T-cell (primary cell): ENCODE results near the gene HSPB8. TPM values are rescaled to one million over a fixed set of nuclear protein-coding genes. Genes with fewer than 3 reads are reported as not detected.

ENCODE experiments used
- ATAC-seq, 4 experiments: fragments of 200-7000 bp in 3 of 4; fragments of 150-1000 bp in 1 of 4; cut with Tn5 transposase; replicated peaks in 1 of 4; 1 replicate in 3 of 4; 2 replicates in 1 of 4; pipeline ENCODE4 v1.10.0; 2021; ENCODE audit warnings: moderate library complexity in 3 of 4, mild to moderate bottlenecking in 2 of 4, moderate number of reproducible peaks in 1 of 4
- CTCF ChIA-PET, 2 donors: fragments of 300-600 bp; sonication (Branson Sonifier 250); formaldehyde crosslinking; loops; one replicate each; lab custom pipeline; 2022; ENCODE audit warnings: antibody characterized with exemption in 2 of 2; lab: Charles Lee
- POLR2A ChIA-PET, 2 donors: fragments of 300-600 bp; sonication (Branson Sonifier 250); formaldehyde crosslinking; loops; one replicate each; lab custom pipeline; 2022; ENCODE audit warnings: antibody characterized with exemption in 2 of 2; lab: Charles Lee
- DNase-seq, 35 experiments: peaks; one replicate each; pipeline versions ENCODE4 v3.0.0 to v3.0.0-alpha.2; 2013 to 2023
- H3K27ac ChIP-seq: one replicate; pipeline ENCODE4 v1.5.1; 2013; ENCODE audit warnings: low read length
- H3K27me3 ChIP-seq, 2 experiments: replicated peaks in 1 of 2; 1 replicate in 1 of 2; 2 replicates in 1 of 2; pipeline versions ENCODE4 v1.6.1 to v1.7.0; 2013; ENCODE audit warnings: low read length in 1 of 2, mixed read lengths in 1 of 2; ENCODE audit not compliant: control insufficient read depth in 2 of 2, insufficient read depth in 2 of 2; ENCODE audit errors: extremely low read depth in 1 of 2
- H3K36me3 ChIP-seq, 2 donors: 1 replicate in 1 of 2; 2 replicates in 1 of 2; pipeline versions ENCODE4 v1.6.1 to v1.7.0; 2013; ENCODE audit warnings: low read length in 1 of 2; ENCODE audit not compliant: control insufficient read depth in 2 of 2, insufficient read depth in 1 of 2; ENCODE audit errors: extremely low read depth in 1 of 2
- H3K4me1 ChIP-seq, 2 experiments: 1 replicate in 1 of 2; 2 replicates in 1 of 2; pipeline versions ENCODE4 v1.6.1 to v1.7.0; 2013; ENCODE audit warnings: low read length in 2 of 2, mixed read lengths in 1 of 2; ENCODE audit not compliant: insufficient read depth in 2 of 2, control insufficient read depth in 1 of 2; ENCODE audit errors: extremely low read depth in 1 of 2
- H3K4me3 ChIP-seq, 2 donors: 1 replicate in 1 of 2; 2 replicates in 1 of 2; pipeline versions ENCODE4 v1.5.1 to v1.7.0; 2013; ENCODE audit warnings: mild to moderate bottlenecking in 2 of 2, low read length in 1 of 2, moderate library complexity in 1 of 2; ENCODE audit not compliant: control insufficient read depth in 1 of 2; ENCODE audit errors: extremely low read depth in 1 of 2
- H3K9me3 ChIP-seq: 2 replicates; pipeline ENCODE4 v1.7.0; 2013
- H3K27ac Mint-ChIP-seq, 2 donors: one replicate each; pipeline ENCODE4 v1.8.0; 2020 to 2021; ENCODE audit warnings: mild to moderate bottlenecking in 2 of 2, mixed read lengths in 2 of 2
- H3K27me3 Mint-ChIP-seq, 2 donors: one replicate each; pipeline ENCODE4 v1.8.0; 2021 to 2022; ENCODE audit warnings: mixed read lengths in 2 of 2
- H3K36me3 Mint-ChIP-seq: one replicate; pipeline ENCODE4 v1.8.0; 2021; ENCODE audit warnings: mixed read lengths
- H3K4me1 Mint-ChIP-seq, 3 donors: one replicate each; pipeline ENCODE4 v1.8.0; 2020 to 2022; ENCODE audit warnings: mixed read lengths in 3 of 3, mild to moderate bottlenecking in 1 of 3
- H3K4me3 Mint-ChIP-seq, 3 donors: one replicate each; pipeline ENCODE4 v1.8.0; 2020 to 2022; ENCODE audit warnings: mild to moderate bottlenecking in 3 of 3, mixed read lengths in 3 of 3, moderate library complexity in 3 of 3
- H3K9me3 Mint-ChIP-seq, 3 donors: one replicate each; pipeline ENCODE4 v1.8.0; 2020 to 2022; ENCODE audit warnings: mixed read lengths in 3 of 3
- WGBS: methylation state at CpG from one replicate; pipeline ENCODE4 v1.1.5; 2013; ENCODE audit warnings: missing lambda C conversion rate; ENCODE audit not compliant: insufficient coverage; 5-methylcytosine and 5-hydroxymethylcytosine counted together
- total RNA-seq, 35 experiments: library from RNA in 6 of 35; stranded (reverse) in 6 of 35; fragments of 120-200 nt in 1 of 35; gene quantifications; one replicate each; pipeline versions ENCODE4 v1.2.1 to v1.2.4 and lab custom pipeline; 2013 to 2026

The HSPB8 gene
- total RNA-seq, 5 donors from 2014 or later (not counting 1 experiment from before 2014, with no cell fraction given), result 0.18 TPM; not detected in 4

GRCh38 chr12:119156401-119157044 lies 22.2 kb upstream of the HSPB8 start:
- Mint-ChIP-seq H3K27me3 (peaks cover 16 to 22% of the 10 kb centered on the region in 2 donors), H3K4me3 (no peak overlapping the region), H3K4me1 (no peaks in the 10 kb centered on the region), H3K36me3 (no peaks in the 10 kb centered on the region), H3K27ac (no peak overlapping the region), H3K9me3 (peaks cover 4 to 9% (median 5%) of the 10 kb centered on the region in 3 donors)
- no peak for ATAC-seq
- Histone ChIP-seq H3K27ac (no peak overlapping the region), H3K36me3 (no peaks in the 10 kb centered on the region), H3K4me3 (no peak overlapping the region), H3K9me3 (no peaks in the 10 kb centered on the region), H3K27me3 (peaks cover 6 to 16% of the 10 kb centered on the region in 2 experiments), H3K4me1 (no peaks in the 10 kb centered on the region)
- DNase-seq, result no peak
- POLR2A ChIA-PET, result no interaction called here
- CTCF ChIA-PET, result no interaction called here
- WGBS, result 87% methylated on average over 23 of the region's 35 CpGs

GRCh38 chr12:119157528-119157927 lies 21.2 kb upstream of the HSPB8 start:
- H3K4me1 Mint-ChIP-seq, result no peaks in the 10 kb centered on the region
- H3K36me3 Mint-ChIP-seq, result no peaks in the 10 kb centered on the region
- H3K27me3 Mint-ChIP-seq, result peaks cover 10 to 17% of the 10 kb centered on the region in 2 donors
- Histone ChIP-seq H3K27me3 (peaks cover 6 to 16% of the 10 kb centered on the region in 2 experiments), H3K4me3 (no peak overlapping the region), H3K27ac (no peak overlapping the region), H3K9me3 (no peaks in the 10 kb centered on the region), H3K4me1 (no peaks in the 10 kb centered on the region), H3K36me3 (no peaks in the 10 kb centered on the region)
- H3K4me3 Mint-ChIP-seq, result no peak overlapping the region
- no peak overlapping the region for H3K27ac Mint-ChIP-seq
- DNase-seq, result no peak
- no peak for ATAC-seq
- ChIA-PET CTCF (no interaction called here), POLR2A (no interaction called here)
- WGBS, result 95% methylated on average over 4 of the region's 6 CpGs
- H3K9me3 Mint-ChIP-seq, result peaks cover 0 to 9% (median 1%) of the 10 kb centered on the region in 3 donors

GRCh38 chr12:119157978-119158377 lies 20.8 kb upstream of the HSPB8 start:
- ChIA-PET POLR2A (no interaction called here), CTCF (no interaction called here)
- H3K9me3 Mint-ChIP-seq, result peaks cover 0 to 9% (median 0%) of the 10 kb centered on the region in 3 donors
- no peak overlapping the region for H3K27ac Mint-ChIP-seq
- H3K36me3 Mint-ChIP-seq, result no peaks in the 10 kb centered on the region
- no peaks in the 10 kb centered on the region for H3K9me3 ChIP-seq
- ATAC-seq, result no peak
- H3K27ac ChIP-seq, result no peak overlapping the region
- no peaks in the 10 kb centered on the region for H3K4me1 Mint-ChIP-seq
- WGBS, result no CpG with 5 or more reads among the region's 7 CpGs
- no peaks in the 10 kb centered on the region for H3K36me3 ChIP-seq
- H3K27me3 Mint-ChIP-seq, result peaks cover 13 to 15% of the 10 kb centered on the region in 2 donors
- peaks cover 2 to 16% of the 10 kb centered on the region in 2 experiments for H3K27me3 ChIP-seq
- H3K4me3 Mint-ChIP-seq, result no peak overlapping the region
- DNase-seq, result no peak
- H3K4me1 ChIP-seq, result no peaks in the 10 kb centered on the region
- H3K4me3 ChIP-seq, result no peak overlapping the region

GRCh38 chr12:119158402-119158801 lies 20.3 kb upstream of the HSPB8 start:
- Mint-ChIP-seq H3K4me3 (no peak overlapping the region), H3K27ac (no peak overlapping the region), H3K9me3 (peaks cover 0 to 9% (median 0%) of the 10 kb centered on the region in 3 donors), H3K36me3 (no peaks in the 10 kb centered on the region), H3K27me3 (peaks cover 13 to 14% of the 10 kb centered on the region in 2 donors), H3K4me1 (no peaks in the 10 kb centered on the region)
- no peaks in the 10 kb centered on the region for H3K36me3 ChIP-seq
- H3K9me3 ChIP-seq, result no peaks in the 10 kb centered on the region
- ATAC-seq (no peak), DNase-seq (no peak)
- H3K27me3 ChIP-seq, result peaks cover 0 to 13% of the 10 kb centered on the region in 2 experiments
- no peak overlapping the region for H3K27ac ChIP-seq
- POLR2A ChIA-PET, result no interaction called here
- no peak overlapping the region for H3K4me3 ChIP-seq
- CTCF ChIA-PET, result no interaction called here
- WGBS, result 71% methylated on average over 3 of the region's 7 CpGs
- H3K4me1 ChIP-seq, result no peaks in the 10 kb centered on the region

DNA sequence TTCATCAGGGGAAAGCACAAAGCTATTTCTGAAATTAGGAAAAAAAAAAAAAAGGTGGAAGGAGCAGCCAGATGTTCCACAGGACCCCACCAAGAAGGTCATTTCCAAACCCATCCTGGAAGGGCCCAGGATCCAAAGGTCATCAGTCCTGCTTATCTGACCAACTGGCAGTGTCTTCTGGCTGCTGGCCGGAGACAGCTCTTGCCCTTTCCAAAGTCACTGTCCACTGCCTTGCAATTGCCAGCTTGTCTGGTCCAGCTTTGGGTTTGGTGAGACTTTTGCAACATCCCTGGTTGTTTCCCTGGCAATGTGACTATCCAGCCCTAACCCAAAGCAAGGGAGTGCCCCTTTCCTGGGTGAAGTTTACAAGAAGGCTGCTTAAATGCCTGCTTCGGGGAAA lies 18.9 kb upstream of the HSPB8 start:
- Mint-ChIP-seq H3K4me3 (no peak overlapping the region), H3K36me3 (no peaks in the 10 kb centered on the region)

GRCh38 chr12:119167902-119168301 lies 10.8 kb upstream of the HSPB8 start:
- DNase-seq (no peak), ATAC-seq (no peak)
- no peaks in the 10 kb centered on the region for H3K4me1 ChIP-seq
- no peaks in the 10 kb centered on the region for H3K36me3 Mint-ChIP-seq
- no peak overlapping the region for H3K27ac Mint-ChIP-seq
- no peak overlapping the region for H3K27ac ChIP-seq
- ChIA-PET POLR2A (no interaction called here), CTCF (no interaction called here)
- H3K36me3 ChIP-seq, result no peaks in the 10 kb centered on the region
- 69% methylated on average over 2 of the region's 3 CpGs for WGBS
- H3K9me3 ChIP-seq, result no peaks in the 10 kb centered on the region
- H3K4me3 ChIP-seq, result no peak overlapping the region
- peaks cover 0 to 1% of the 10 kb centered on the region in 2 experiments for H3K27me3 ChIP-seq
- peaks cover 3 to 13% (median 5%) of the 10 kb centered on the region in 3 donors for H3K9me3 Mint-ChIP-seq
- no peak overlapping the region for H3K4me3 Mint-ChIP-seq
- H3K27me3 Mint-ChIP-seq, result peaks cover 0 to 3% of the 10 kb centered on the region in 2 donors
- H3K4me1 Mint-ChIP-seq, result no peaks in the 10 kb centered on the region

More for the DNA sequence above, 18.9 kb upstream of the HSPB8 start:
- ATAC-seq, result no peak
- ChIA-PET CTCF (no interaction called here), POLR2A (no interaction called here)
- no peaks in the 10 kb centered on the region for H3K9me3 ChIP-seq
- no peak overlapping the region for H3K4me3 ChIP-seq
- H3K36me3 ChIP-seq, result no peaks in the 10 kb centered on the region
- no peak overlapping the region for H3K27ac ChIP-seq
- peaks cover 7% of the 10 kb centered on the region in 2 donors for H3K27me3 Mint-ChIP-seq
- no peaks in the 10 kb centered on the region for H3K4me1 Mint-ChIP-seq
- WGBS, result 83% methylated on average over 2 of the region's 2 CpGs
- no peak overlapping the region for H3K27ac Mint-ChIP-seq
- H3K27me3 ChIP-seq, result no peaks in the 10 kb centered on the region
- H3K9me3 Mint-ChIP-seq, result peaks cover 0 to 3% (median 0%) of the 10 kb centered on the region in 3 donors
- H3K4me1 ChIP-seq, result no peaks in the 10 kb centered on the region
- no peak for DNase-seq
